GM12872 (cell line): Measurements from ENCODE around the gene P2RY2.

ENCODE experiments used
- CTCF ChIP-seq: IDR thresholded peaks from 3 replicates; pipeline ENCODE4 v1.5.1; 2011; ENCODE audit warnings: low read depth, mild to moderate bottlenecking, low read length, moderate library complexity; ENCODE audit not compliant: insufficient read depth

P2RY2 gene

GRCh38 chr11:73257342-73258103 lies 39.4 kb downstream of the P2RY2 start:
- no peak for TF ChIP-seq CTCF

GRCh38 chr11:73258104-73259035 lies 40.3 kb downstream of the P2RY2 start:
- TF ChIP-seq CTCF = no peak

DNA sequence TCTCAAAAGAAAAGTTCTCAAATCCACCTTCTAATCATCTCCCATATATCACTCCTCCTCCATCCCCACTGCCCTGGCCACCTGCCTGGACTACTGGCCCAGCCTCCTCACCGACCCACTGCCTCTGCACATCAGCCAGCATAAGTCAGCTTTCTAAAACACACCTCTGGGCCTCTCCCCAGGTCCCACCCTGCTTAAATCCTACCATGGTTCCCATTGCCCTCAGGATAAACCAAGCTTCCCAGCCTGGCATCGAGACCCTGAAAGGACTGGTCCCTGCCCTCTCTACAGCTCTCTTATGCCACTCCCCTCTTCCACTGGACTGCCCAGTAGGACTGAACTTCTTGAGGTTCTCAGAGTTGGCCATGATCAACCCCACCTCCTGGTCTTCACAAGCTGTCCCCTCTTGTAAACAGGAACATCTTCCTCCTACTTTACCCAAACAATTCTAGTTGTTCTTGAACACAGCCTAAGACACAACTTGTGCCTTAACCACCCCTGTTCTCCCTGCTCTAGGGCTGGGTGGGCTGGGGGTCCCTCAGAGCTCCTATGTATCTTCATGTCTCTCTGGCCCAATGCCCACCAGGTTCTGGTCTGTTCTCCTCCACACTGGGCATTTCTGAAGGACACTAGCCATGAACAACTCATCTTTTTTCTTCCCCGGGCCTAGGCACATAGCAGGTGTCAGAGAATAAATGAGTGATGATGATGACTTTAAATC lies 41.5 kb downstream of the P2RY2 start:
- no peak for TF ChIP-seq CTCF

GRCh38 chr11:73260127-73260457 lies 42.0 kb downstream of the P2RY2 start:
- TF ChIP-seq CTCF = no peak

GRCh38 chr11:73262851-73263495 lies 44.9 kb downstream of the P2RY2 start:
- TF ChIP-seq CTCF = no peak

DNA sequence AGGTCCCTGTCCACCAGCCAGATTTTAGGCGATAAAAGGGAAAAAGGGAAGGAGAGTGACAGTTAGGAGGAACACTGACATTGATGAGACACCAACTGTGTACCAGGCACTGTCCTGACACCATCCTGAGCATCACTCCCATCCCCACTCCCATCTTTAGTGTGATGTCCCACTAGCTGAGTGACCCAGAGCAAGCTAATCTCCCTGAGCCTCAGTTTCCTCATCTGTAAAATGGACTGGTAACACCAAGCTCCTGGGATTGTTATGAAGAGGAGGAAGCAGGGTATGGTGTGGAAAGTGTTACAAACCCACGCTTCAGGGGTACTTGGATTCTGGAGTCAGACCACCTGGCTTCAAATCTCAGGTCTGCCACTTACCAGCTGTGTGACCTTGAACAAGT lies 45.6 kb downstream of the P2RY2 start:
- no peak for TF ChIP-seq CTCF
